Measurements from ENCODE around the gene XIRP1.
"Not testable (repeated sequence)": the region's sequence is repeated elsewhere in the genome, so short reads cannot be mapped to it uniquely, and the experiment has no call there.

The XIRP1 gene

GRCh38 chr3:39185959-39186691 lies 6.3 kb downstream of the XIRP1 start:
- no peak for DNase-seq (ENCODE audit: low spot score)

- DNase-seq (ENCODE audit: low spot score), result no peak
These were observed 7.0 kb downstream of the XIRP1 start for GRCh38 chr3:39185326-39185958.

GRCh38 chr3:39184968-39185285 lies 7.5 kb downstream of the XIRP1 start:
- DNase-seq (ENCODE audit: low spot score), result no peak

GRCh38 chr3:39184081-39184967 lies 8.1 kb downstream of the XIRP1 start:
- DNase-seq (ENCODE audit: low spot score), result no peak

GRCh38 chr3:39183211-39184080 lies 8.9 kb downstream of the XIRP1 start:
- no peak for DNase-seq (ENCODE audit: low spot score)

- DNase-seq (ENCODE audit: low spot score), result no peak
These were observed 10.7 kb downstream of the XIRP1 start for GRCh38 chr3:39181408-39182335.

GRCh38 chr3:39180546-39181346 lies 11.6 kb downstream of the XIRP1 start:
- DNase-seq (ENCODE audit: low spot score), result peak; percentile 45

GRCh38 chr3:39180183-39180545 lies 12.2 kb downstream of the XIRP1 start:
- DNase-seq (ENCODE audit: low spot score), result no peak

GRCh38 chr3:39178553-39178952 lies 13.8 kb downstream of the XIRP1 start:
- DNase-seq (ENCODE audit: low spot score), result peak; percentile 14

GRCh38 chr3:39177708-39178332 lies 14.6 kb downstream of the XIRP1 start:
- peak; percentile 85 for DNase-seq (ENCODE audit: low spot score)

- no peak for DNase-seq (ENCODE audit: low spot score)
These were observed 16.2 kb downstream of the XIRP1 start for GRCh38 chr3:39176025-39176714.

GRCh38 chr3:39173318-39174125 lies 18.9 kb downstream of the XIRP1 start:
- no peak for DNase-seq (ENCODE audit: low spot score)

- DNase-seq (ENCODE audit: low spot score), result no peak
These were observed 20.5 kb downstream of the XIRP1 start for GRCh38 chr3:39171860-39172259.

GRCh38 chr3:39170877-39171276 lies 21.5 kb downstream of the XIRP1 start:
- not testable (repeated sequence) for DNase-seq (ENCODE audit: low spot score)

- DNase-seq (ENCODE audit: low spot score), result no peak
These were observed 21.9 kb downstream of the XIRP1 start for GRCh38 chr3:39170461-39170860.

- no peak for DNase-seq (ENCODE audit: low spot score)
These were observed 22.7 kb downstream of the XIRP1 start for GRCh38 chr3:39169712-39170111.

GRCh38 chr3:39168156-39168780 lies 24.1 kb downstream of the XIRP1 start:
- peak; percentile 25 for DNase-seq (ENCODE audit: low spot score)

All from pons (tissue), 1 donor.